ENCODE results near the gene FOXQ1. TPM values are rescaled to one million over a fixed set of nuclear protein-coding genes. Genes with fewer than 3 reads are reported as not detected.
A peak's percentile ranks its signal among the peaks of the same experiment; 100 is the strongest.

Gene FOXQ1
- total and polyA plus RNA-seq, 2 of the 13 experiments (the other 11 are each of a cell fraction or from before 2014, with no cell fraction given), result 35.2 to 39.8 TPM

DNA sequence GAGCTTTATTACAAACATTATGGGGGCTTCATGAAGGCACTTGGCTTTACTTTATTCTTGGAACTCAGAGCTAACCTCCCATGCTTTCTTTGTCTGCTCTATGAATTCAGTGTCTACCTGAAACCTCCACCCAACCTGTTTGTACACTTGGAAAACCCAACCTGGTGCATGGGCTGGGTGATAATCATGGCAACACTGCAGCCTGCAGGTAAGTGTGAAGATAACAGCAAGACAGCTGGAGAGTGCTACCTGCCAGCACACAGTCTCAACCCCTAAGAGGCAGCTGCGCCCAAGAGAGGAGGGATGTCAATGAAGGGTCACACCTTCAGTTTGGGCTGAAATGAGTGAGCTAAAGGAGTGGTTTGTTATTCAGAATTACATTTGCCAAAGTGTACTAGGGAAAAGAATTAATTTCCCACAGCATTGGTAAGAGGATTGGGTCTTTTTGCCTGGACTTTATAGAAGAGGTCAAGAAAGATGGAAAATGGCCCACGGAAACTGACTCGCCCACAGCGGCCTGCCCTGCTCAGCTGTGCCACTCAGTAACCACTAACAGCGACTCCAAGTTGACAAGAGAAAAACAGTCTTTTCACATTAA, 24.4 kb downstream of the FOXQ1 start (continued):
- TF ChIP-seq, protein P1, sequence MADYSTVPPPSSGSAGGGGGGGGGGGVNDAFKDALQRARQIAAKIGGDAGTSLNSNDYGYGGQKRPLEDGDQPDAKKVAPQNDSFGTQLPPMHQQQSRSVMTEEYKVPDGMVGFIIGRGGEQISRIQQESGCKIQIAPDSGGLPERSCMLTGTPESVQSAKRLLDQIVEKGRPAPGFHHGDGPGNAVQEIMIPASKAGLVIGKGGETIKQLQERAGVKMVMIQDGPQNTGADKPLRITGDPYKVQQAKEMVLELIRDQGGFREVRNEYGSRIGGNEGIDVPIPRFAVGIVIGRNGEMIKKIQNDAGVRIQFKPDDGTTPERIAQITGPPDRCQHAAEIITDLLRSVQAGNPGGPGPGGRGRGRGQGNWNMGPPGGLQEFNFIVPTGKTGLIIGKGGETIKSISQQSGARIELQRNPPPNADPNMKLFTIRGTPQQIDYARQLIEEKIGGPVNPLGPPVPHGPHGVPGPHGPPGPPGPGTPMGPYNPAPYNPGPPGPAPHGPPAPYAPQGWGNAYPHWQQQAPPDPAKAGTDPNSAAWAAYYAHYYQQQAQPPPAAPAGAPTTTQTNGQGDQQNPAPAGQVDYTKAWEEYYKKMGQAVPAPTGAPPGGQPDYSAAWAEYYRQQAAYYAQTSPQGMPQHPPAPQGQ (CRISPR knock-in tag; IDR thresholded peaks at IDR 0.05; ENCODE audit: borderline replicate concordance), result no peak
- TF ChIP-seq MTF2 (CRISPR knock-in tag; IDR thresholded peaks at IDR 0.05; ENCODE audit: borderline replicate concordance) (0 out of 2 replicates have a peak, but pooled peaks have one; percentile 37), ZEB1 (IDR thresholded peaks at IDR 0.05; ENCODE audit: insufficient replicate concordance, low read depth) (peak; percentile 89), NAIF1 (CRISPR knock-in tag; IDR thresholded peaks at IDR 0.05; ENCODE audit: borderline replicate concordance) (0 out of 2 replicates have a peak, but pooled peaks have one; percentile 1), NR2F6 (IDR thresholded peaks at IDR 0.05) (no peak), NR2F6 (CRISPR knock-in tag; IDR thresholded peaks at IDR 0.05) (peak; percentile 15; the same call in 1 of the 2 replicates), STAG1 (CRISPR knock-in tag; IDR thresholded peaks at IDR 0.05) (peak; percentile 100), SALL1 (CRISPR knock-in tag; IDR thresholded peaks at IDR 0.05) (peak; percentile 61), ZNF124 (CRISPR knock-in tag; IDR thresholded peaks at IDR 0.05) (peak; percentile 47; the same call in 1 of the 2 replicates), FOXA1 (IDR thresholded peaks at IDR 0.05) (no peak), FOXA1 (CRISPR knock-in tag; IDR thresholded peaks at IDR 0.05) (peak; percentile 81), SPEN (CRISPR knock-in tag; IDR thresholded peaks at IDR 0.05; ENCODE audit: low read depth) (peak; percentile 28; the same call in 1 of the 2 replicates), ZNF264 (CRISPR knock-in tag; IDR thresholded peaks at IDR 0.05) (no peak), RXRA (CRISPR knock-in tag; IDR thresholded peaks at IDR 0.05) (no peak; the same call in 1 of the 2 replicates), ZFY (CRISPR knock-in tag; IDR thresholded peaks at IDR 0.05) (no peak)
- TF ChIP-seq, protein P2, sequence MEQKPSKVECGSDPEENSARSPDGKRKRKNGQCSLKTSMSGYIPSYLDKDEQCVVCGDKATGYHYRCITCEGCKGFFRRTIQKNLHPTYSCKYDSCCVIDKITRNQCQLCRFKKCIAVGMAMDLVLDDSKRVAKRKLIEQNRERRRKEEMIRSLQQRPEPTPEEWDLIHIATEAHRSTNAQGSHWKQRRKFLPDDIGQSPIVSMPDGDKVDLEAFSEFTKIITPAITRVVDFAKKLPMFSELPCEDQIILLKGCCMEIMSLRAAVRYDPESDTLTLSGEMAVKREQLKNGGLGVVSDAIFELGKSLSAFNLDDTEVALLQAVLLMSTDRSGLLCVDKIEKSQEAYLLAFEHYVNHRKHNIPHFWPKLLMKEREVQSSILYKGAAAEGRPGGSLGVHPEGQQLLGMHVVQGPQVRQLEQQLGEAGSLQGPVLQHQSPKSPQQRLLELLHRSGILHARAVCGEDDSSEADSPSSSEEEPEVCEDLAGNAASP (CRISPR knock-in tag; IDR thresholded peaks at IDR 0.05; ENCODE audit: borderline replicate concordance), result peak; percentile 29; the same call in 1 of the 2 replicates
- TF ChIP-seq, protein P3, sequence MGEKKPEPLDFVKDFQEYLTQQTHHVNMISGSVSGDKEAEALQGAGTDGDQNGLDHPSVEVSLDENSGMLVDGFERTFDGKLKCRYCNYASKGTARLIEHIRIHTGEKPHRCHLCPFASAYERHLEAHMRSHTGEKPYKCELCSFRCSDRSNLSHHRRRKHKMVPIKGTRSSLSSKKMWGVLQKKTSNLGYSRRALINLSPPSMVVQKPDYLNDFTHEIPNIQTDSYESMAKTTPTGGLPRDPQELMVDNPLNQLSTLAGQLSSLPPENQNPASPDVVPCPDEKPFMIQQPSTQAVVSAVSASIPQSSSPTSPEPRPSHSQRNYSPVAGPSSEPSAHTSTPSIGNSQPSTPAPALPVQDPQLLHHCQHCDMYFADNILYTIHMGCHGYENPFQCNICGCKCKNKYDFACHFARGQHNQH (CRISPR knock-in tag; IDR thresholded peaks at IDR 0.05), result no peak
- TF ChIP-seq, protein P4, sequence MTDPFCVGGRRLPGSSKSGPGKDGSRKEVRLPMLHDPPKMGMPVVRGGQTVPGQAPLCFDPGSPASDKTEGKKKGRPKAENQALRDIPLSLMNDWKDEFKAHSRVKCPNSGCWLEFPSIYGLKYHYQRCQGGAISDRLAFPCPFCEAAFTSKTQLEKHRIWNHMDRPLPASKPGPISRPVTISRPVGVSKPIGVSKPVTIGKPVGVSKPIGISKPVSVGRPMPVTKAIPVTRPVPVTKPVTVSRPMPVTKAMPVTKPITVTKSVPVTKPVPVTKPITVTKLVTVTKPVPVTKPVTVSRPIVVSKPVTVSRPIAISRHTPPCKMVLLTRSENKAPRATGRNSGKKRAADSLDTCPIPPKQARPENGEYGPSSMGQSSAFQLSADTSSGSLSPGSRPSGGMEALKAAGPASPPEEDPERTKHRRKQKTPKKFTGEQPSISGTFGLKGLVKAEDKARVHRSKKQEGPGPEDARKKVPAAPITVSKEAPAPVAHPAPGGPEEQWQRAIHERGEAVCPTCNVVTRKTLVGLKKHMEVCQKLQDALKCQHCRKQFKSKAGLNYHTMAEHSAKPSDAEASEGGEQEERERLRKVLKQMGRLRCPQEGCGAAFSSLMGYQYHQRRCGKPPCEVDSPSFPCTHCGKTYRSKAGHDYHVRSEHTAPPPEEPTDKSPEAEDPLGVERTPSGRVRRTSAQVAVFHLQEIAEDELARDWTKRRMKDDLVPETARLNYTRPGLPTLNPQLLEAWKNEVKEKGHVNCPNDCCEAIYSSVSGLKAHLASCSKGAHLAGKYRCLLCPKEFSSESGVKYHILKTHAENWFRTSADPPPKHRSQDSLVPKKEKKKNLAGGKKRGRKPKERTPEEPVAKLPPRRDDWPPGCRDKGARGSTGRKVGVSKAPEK (CRISPR knock-in tag; IDR thresholded peaks at IDR 0.05; ENCODE audit: borderline replicate concordance), result peak; percentile 73; the same call in 1 of the 2 replicates
- TF ChIP-seq, protein P5, sequence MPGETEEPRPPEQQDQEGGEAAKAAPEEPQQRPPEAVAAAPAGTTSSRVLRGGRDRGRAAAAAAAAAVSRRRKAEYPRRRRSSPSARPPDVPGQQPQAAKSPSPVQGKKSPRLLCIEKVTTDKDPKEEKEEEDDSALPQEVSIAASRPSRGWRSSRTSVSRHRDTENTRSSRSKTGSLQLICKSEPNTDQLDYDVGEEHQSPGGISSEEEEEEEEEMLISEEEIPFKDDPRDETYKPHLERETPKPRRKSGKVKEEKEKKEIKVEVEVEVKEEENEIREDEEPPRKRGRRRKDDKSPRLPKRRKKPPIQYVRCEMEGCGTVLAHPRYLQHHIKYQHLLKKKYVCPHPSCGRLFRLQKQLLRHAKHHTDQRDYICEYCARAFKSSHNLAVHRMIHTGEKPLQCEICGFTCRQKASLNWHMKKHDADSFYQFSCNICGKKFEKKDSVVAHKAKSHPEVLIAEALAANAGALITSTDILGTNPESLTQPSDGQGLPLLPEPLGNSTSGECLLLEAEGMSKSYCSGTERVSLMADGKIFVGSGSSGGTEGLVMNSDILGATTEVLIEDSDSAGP (CRISPR knock-in tag; IDR thresholded peaks at IDR 0.05; ENCODE audit: borderline replicate concordance), result no peak; the same call in 1 of the 2 replicates
